Body of pancreas (tissue), 4 donors: Measurements from ENCODE around the gene BCR. TPM values are rescaled to one million over a fixed set of nuclear protein-coding genes. Genes with fewer than 3 reads are reported as not detected.
A peak's percentile ranks its signal among the peaks of the same experiment; 100 is the strongest.

Experiments
- ATAC-seq: fragments of 150-250 bp; one replicate; pipeline ENCODE4 v1.9.1; 2016
- DNase-seq, 4 donors: peaks; one replicate each; pipeline ENCODE4 v3.0.0-alpha.2; 2019
- H3K27ac ChIP-seq, 4 donors: fragments of 200-600 bp; sonication (generic); 1 replicate in 3 of 4; 2 replicates in 1 of 4; pipeline versions ENCODE4 v1.5.1 to v1.6.1; 2016 to 2019; ENCODE audit warnings: mild to moderate bottlenecking in 1 of 4, mixed read lengths in 1 of 4, moderate library complexity in 1 of 4
- H3K27me3 ChIP-seq, 2 donors: fragments of 200-600 bp; sonication (generic); one replicate each; pipeline ENCODE4 v1.6.0; 2016; ENCODE audit warnings: mild to moderate bottlenecking in 1 of 2
- H3K36me3 ChIP-seq, 2 donors: fragments of 200-600 bp; sonication (generic); replicated peaks in 1 of 2; 2 replicates each; pipeline ENCODE4 v1.5.1; 2016; ENCODE audit warnings: low read depth in 2 of 2; ENCODE audit not compliant: insufficient read depth in 1 of 2
- H3K4me1 ChIP-seq: fragments of 200-600 bp; sonication (generic); one replicate; pipeline ENCODE4 v1.6.0; 2016
- H3K4me3 ChIP-seq, 2 donors: fragments of 200-600 bp; sonication (generic); 1 replicate in 1 of 2; 2 replicates in 1 of 2; pipeline ENCODE4 v1.5.1; 2016 to 2019
- H3K9me3 ChIP-seq, 3 donors: fragments of 200-600 bp; sonication (generic); 1 replicate in 2 of 3; 2 replicates in 1 of 3; pipeline ENCODE4 v1.5.1; 2016
- POLR2A ChIP-seq, 3 donors: fragments of 450-650 bp; IDR thresholded peaks; one replicate each; pipeline ENCODE4 v1.6.1; 2016; ENCODE audit warnings: antibody characterized with exemption in 3 of 3, mild to moderate bottlenecking in 2 of 3
- WGBS, 2 donors: methylation state at CpG; one replicate each; pipeline ENCODE4 v1.1.5; 2017; 5-methylcytosine and 5-hydroxymethylcytosine counted together
- intact Hi-C: fragments of 100-400 bp; cut with DNase I; formaldehyde crosslinking; loops from one replicate; pipeline ENCODE4 v1.15.1; 2023
- total RNA-seq, 2 donors: library from RNA; depleted of rRNA; stranded (reverse); fragments of >200 nt; gene quantifications; one replicate each; pipeline ENCODE4 v1.1.0, GENCODE V29; 2016
- TF ChIP-seq, protein P1 (sequence below), 7 experiments: fragments of 450-650 bp in 4 of 7; fragments of 200-600 bp in 3 of 7; sonication (generic) in 3 of 7; IDR thresholded peaks; one replicate each; pipeline ENCODE4 v1.5.1; 2016 to 2019; ENCODE audit warnings: antibody characterized with exemption in 7 of 7

The BCR gene
- total RNA-seq, 2 donors from 2014 or later, result 28.3 to 71.2 TPM

- no peak for TF ChIP-seq POLR2A (IDR thresholded peaks at IDR 0.05)
- TF ChIP-seq, protein P1, sequence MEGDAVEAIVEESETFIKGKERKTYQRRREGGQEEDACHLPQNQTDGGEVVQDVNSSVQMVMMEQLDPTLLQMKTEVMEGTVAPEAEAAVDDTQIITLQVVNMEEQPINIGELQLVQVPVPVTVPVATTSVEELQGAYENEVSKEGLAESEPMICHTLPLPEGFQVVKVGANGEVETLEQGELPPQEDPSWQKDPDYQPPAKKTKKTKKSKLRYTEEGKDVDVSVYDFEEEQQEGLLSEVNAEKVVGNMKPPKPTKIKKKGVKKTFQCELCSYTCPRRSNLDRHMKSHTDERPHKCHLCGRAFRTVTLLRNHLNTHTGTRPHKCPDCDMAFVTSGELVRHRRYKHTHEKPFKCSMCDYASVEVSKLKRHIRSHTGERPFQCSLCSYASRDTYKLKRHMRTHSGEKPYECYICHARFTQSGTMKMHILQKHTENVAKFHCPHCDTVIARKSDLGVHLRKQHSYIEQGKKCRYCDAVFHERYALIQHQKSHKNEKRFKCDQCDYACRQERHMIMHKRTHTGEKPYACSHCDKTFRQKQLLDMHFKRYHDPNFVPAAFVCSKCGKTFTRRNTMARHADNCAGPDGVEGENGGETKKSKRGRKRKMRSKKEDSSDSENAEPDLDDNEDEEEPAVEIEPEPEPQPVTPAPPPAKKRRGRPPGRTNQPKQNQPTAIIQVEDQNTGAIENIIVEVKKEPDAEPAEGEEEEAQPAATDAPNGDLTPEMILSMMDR (IDR thresholded peaks at IDR 0.05), result no peak
- no peak overlapping the region for H3K4me3 ChIP-seq
Measured at GRCh38 chr22:23218867-23219251, 38.5 kb downstream of the BCR start.

DNA sequence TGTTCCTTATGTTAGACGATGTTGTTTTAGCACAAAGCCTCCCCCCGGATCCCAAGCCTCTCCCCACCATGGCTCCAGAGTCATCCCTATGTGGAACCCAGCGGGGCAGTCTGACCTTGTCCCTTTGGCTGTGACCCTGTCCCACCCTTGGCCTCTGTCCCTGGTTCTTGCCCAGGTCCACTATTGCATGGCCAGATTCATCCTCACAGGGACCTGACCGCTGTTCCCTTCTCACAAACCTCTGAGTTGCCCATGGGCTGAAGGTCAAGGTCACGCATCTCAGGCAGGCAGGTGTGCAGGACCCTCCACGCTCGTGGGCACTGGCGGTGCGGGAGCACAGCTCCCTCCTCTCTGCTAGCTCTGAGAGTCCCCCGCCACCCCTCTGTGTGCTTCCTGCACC is 39.0 kb downstream of the BCR start:
- intact Hi-C loops, result no loop called here
- H3K27ac ChIP-seq, result peak overlapping the region in 3 of 4 donors; percentile 35 to 80 (median 66)
- DNase-seq (no peak), ATAC-seq (no peak)
- 71 to 81% methylated on average over 10 of the region's 10 CpGs for WGBS, 2 donors
- H3K4me1 ChIP-seq, result peaks cover 72% of the 10 kb centered on the region
- no peak for TF ChIP-seq POLR2A (IDR thresholded peaks at IDR 0.05)
- TF ChIP-seq, protein P1 (IDR thresholded peaks at IDR 0.05), result no peak
- H3K27me3 ChIP-seq, result no peaks in the 10 kb centered on the region
- no peaks in the 10 kb centered on the region for H3K9me3 ChIP-seq
- no peaks in the 10 kb centered on the region for H3K36me3 ChIP-seq
- H3K4me3 ChIP-seq, result no peak overlapping the region

More at GRCh38 chr22:23218867-23219251, 38.5 kb downstream of the BCR start:
- Histone ChIP-seq H3K9me3 (no peaks in the 10 kb centered on the region), H3K27ac (peak overlapping the region; percentile 41 to 80 (median 62)), H3K27me3 (no peaks in the 10 kb centered on the region), H3K36me3 (no peaks in the 10 kb centered on the region), H3K4me1 (peaks cover 71% of the 10 kb centered on the region)
- 35 to 49% methylated on average over 9 to 11 of the region's 11 CpGs for WGBS, 2 donors
- intact Hi-C loops, result no loop called here
- peak; percentile 47 for ATAC-seq
- peak; percentile 34 to 67 (median 62) for DNase-seq

- peak overlapping the region in 3 of 4 donors; percentile 6 to 80 (median 66) for H3K27ac ChIP-seq
- H3K36me3 ChIP-seq, result no peaks in the 10 kb centered on the region
- TF ChIP-seq POLR2A (IDR thresholded peaks at IDR 0.05), result no peak
- TF ChIP-seq, protein P1 (IDR thresholded peaks at IDR 0.05), result no peak
- ATAC-seq (no peak), DNase-seq (peak in 2 of 4 donors; percentile 40 to 43)
- no peaks in the 10 kb centered on the region for H3K9me3 ChIP-seq
- H3K4me1 ChIP-seq, result peaks cover 74% of the 10 kb centered on the region
- intact Hi-C loops, result no loop called here
- no peak overlapping the region for H3K4me3 ChIP-seq
- H3K27me3 ChIP-seq, result no peaks in the 10 kb centered on the region
- 66 to 67% methylated on average over 10 to 12 of the region's 12 CpGs for WGBS, 2 donors
Measured at GRCh38 chr22:23219822-23220484, 39.6 kb downstream of the BCR start.

DNA sequence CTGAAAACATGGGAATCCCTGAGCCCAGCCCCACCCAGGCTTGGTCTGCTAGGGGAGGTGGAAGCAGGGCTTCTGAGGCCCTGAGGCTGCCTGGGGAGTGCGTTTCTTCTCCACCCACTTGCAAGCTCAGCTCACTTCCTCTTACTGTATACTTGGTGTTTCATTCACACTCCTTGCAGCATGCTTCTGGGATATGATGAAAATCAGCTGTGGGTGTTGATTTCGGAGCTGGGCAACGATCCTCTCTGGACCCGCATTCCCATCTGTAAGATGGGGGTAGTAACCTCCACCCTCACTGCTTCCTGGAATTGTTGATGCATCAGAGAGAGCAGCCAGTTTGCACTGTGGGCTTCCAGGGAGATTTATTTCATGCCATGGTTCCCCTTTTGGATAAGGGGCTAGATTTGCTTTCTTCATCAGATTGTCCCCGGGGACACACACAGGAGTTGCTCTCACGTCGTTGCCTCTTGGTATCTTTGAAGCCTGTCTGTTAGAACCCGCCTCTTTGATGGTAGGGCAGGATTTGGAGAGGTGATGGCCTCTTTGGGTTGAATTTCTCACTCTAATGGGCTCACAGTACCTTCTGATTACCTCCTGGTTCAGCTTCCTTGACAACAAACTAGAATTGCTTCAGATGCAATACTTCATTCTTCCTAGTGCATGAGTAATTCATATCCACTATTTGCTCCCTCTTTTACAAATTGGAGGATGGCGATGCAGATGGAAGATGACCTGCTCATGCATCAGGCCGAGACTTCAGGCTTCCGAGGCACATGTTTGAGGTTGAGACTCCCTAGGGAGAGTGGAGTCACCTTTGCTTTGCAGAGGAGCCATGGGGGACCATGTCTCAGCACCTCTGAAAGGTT is 40.4 kb downstream of the BCR start:
- Histone ChIP-seq H3K36me3 (no peaks in the 10 kb centered on the region), H3K4me1 (peaks cover 66% of the 10 kb centered on the region), H3K9me3 (no peaks in the 10 kb centered on the region), H3K4me3 (no peak overlapping the region), H3K27me3 (no peaks in the 10 kb centered on the region), H3K27ac (peak overlapping the region in 2 of 4 donors; percentile 6 to 66)
- intact Hi-C loops, result no loop called here
- ATAC-seq (no peak), DNase-seq (no peak)
- no peak for TF ChIP-seq POLR2A (IDR thresholded peaks at IDR 0.05)
- TF ChIP-seq, protein P1 (IDR thresholded peaks at IDR 0.05), result no peak
- 75 to 82% methylated on average over 11 of the region's 11 CpGs for WGBS, 2 donors
